BLaER1 (cell line): ENCODE data around the gene PCIF1.
"Not testable (repeated sequence)": the region's sequence is repeated elsewhere in the genome, so short reads cannot be mapped to it uniquely, and the experiment has no call there.

Source experiments
- H3K27ac ChIP-seq: shearing (Covaris generic); formaldehyde crosslinking; 2 replicates; pipeline ENCODE4 v1.8.1; 2022
- H3K27me3 ChIP-seq: shearing (Covaris generic); formaldehyde crosslinking; 2 replicates; pipeline ENCODE4 v1.8.1; 2022
- H3K36me3 ChIP-seq: shearing (Covaris generic); formaldehyde crosslinking; 2 replicates; pipeline ENCODE4 v1.8.1; 2022
- H3K4me1 ChIP-seq: shearing (Covaris generic); formaldehyde crosslinking; 2 replicates; pipeline ENCODE4 v1.8.1; 2022
- H3K4me2 ChIP-seq: shearing (Covaris generic); formaldehyde crosslinking; 2 replicates; pipeline ENCODE4 v1.8.1; 2022
- H3K4me3 ChIP-seq: shearing (Covaris generic); formaldehyde crosslinking; 2 replicates; pipeline ENCODE4 v1.8.1; 2022
- H3K9ac ChIP-seq: shearing (Covaris generic); formaldehyde crosslinking; 2 replicates; pipeline ENCODE4 v1.8.1; 2022
- H3K9me3 ChIP-seq: shearing (Covaris generic); formaldehyde crosslinking; 2 replicates; pipeline ENCODE4 v1.8.1; 2022
- H4K20me1 ChIP-seq: shearing (Covaris generic); formaldehyde crosslinking; 2 replicates; pipeline ENCODE4 v1.8.1; 2022
- Cebpa-rat ChIP-seq: shearing (Covaris generic); IDR thresholded peaks from 2 replicates; pipeline ENCODE4 v1.8.1; 2022

PCIF1 gene

GRCh38 chr20:45991616-45992015 lies 57.1 kb downstream of the PCIF1 start:
- Histone ChIP-seq H3K36me3 (no peaks in the 10 kb centered on the region), H3K9ac (no peak overlapping the region), H4K20me1 (no peaks in the 10 kb centered on the region), H3K4me1 (peaks cover 27% of the 10 kb centered on the region), H3K27ac (no peak overlapping the region), H3K27me3 (no peaks in the 10 kb centered on the region), H3K4me3 (no peak overlapping the region), H3K9me3 (no peaks in the 10 kb centered on the region), H3K4me2 (peak overlapping the region; percentile 63; the same call in 1 of the 2 replicates)
- no peak for TF ChIP-seq Cebpa-rat

GRCh38 chr20:45993197-45993951 lies 58.9 kb downstream of the PCIF1 start:
- Histone ChIP-seq H3K4me2 (peak overlapping the region; percentile 63), H4K20me1 (peaks cover 9% of the 10 kb centered on the region; the same call in 1 of the 2 replicates), H3K27me3 (no peaks in the 10 kb centered on the region), H3K4me3 (no peak overlapping the region), H3K27ac (no peak overlapping the region), H3K36me3 (no peaks in the 10 kb centered on the region), H3K9ac (no peak overlapping the region), H3K4me1 (peaks cover 35% of the 10 kb centered on the region), H3K9me3 (no peaks in the 10 kb centered on the region)
- no peak for TF ChIP-seq Cebpa-rat

GRCh38 chr20:45994761-45995493 lies 60.4 kb downstream of the PCIF1 start:
- H3K4me3 ChIP-seq = no peak overlapping the region
- no peaks in the 10 kb centered on the region for H3K9me3 ChIP-seq
- no peak overlapping the region for H3K27ac ChIP-seq
- no peak overlapping the region for H3K4me2 ChIP-seq
- H3K27me3 ChIP-seq = no peaks in the 10 kb centered on the region
- no peak for TF ChIP-seq Cebpa-rat
- peaks cover 21% of the 10 kb centered on the region for H4K20me1 ChIP-seq
- no peaks in the 10 kb centered on the region for H3K36me3 ChIP-seq
- no peak overlapping the region for H3K9ac ChIP-seq
- H3K4me1 ChIP-seq = peaks cover 50% of the 10 kb centered on the region

GRCh38 chr20:45995495-45996097 lies 61.1 kb downstream of the PCIF1 start:
- not testable (repeated sequence) for H3K27me3 ChIP-seq, H3K4me2 ChIP-seq, H3K27ac ChIP-seq, H3K9ac ChIP-seq, H3K36me3 ChIP-seq, H3K9me3 ChIP-seq, H3K4me3 ChIP-seq
- Histone ChIP-seq H3K4me1 (peaks cover 57% of the 10 kb centered on the region), H4K20me1 (peaks cover 26% of the 10 kb centered on the region)

GRCh38 chr20:45997187-45997586 lies 62.7 kb downstream of the PCIF1 start:
- H3K36me3 ChIP-seq = no peaks in the 10 kb centered on the region
- H4K20me1 ChIP-seq = peaks cover 37% of the 10 kb centered on the region
- no peak overlapping the region for H3K4me2 ChIP-seq
- no peak overlapping the region for H3K27ac ChIP-seq
- H3K4me3 ChIP-seq = no peak overlapping the region
- no peak overlapping the region for H3K9ac ChIP-seq
- TF ChIP-seq Cebpa-rat = no peak
- no peaks in the 10 kb centered on the region for H3K9me3 ChIP-seq
- H3K4me1 ChIP-seq = peaks cover 65% of the 10 kb centered on the region
- peaks cover 11% of the 10 kb centered on the region; the same call in 1 of the 2 replicates for H3K27me3 ChIP-seq
